Heart right ventricle (tissue), 16 donors: ENCODE measurements around the gene TBXAS1. TPM values are rescaled to one million over a fixed set of nuclear protein-coding genes. Genes with fewer than 3 reads are reported as not detected.

Experiments used
- ATAC-seq, 8 donors: fragments of 200-7000 bp; cut with Tn5 transposase; one replicate each; pipeline ENCODE4 v1.9.1; 2020; ENCODE audit warnings: mild to moderate bottlenecking in 8 of 8, moderate library complexity in 8 of 8, moderate number of reproducible peaks in 1 of 8
- DNase-seq, 2 donors: peaks; one replicate each; pipeline ENCODE4 v3.0.0-alpha.2; 2020
- H3K27ac ChIP-seq, 10 donors: fragments of 200-600 bp; sonication (generic) in 2 of 10; one replicate each; pipeline versions ENCODE4 v1.5.0 to v1.8.0; 2020 to 2022; ENCODE audit warnings: mild to moderate bottlenecking in 3 of 10
- H3K27me3 ChIP-seq, 7 donors: fragments of 200-600 bp; one replicate each; pipeline ENCODE4 v1.8.0; 2021 to 2022; ENCODE audit warnings: mild to moderate bottlenecking in 2 of 7
- H3K36me3 ChIP-seq, 9 donors: fragments of 200-600 bp; sonication (generic) in 1 of 9; one replicate each; pipeline versions ENCODE4 v1.5.0 to v1.8.0; 2020 to 2022; ENCODE audit warnings: mild to moderate bottlenecking in 2 of 9
- H3K4me1 ChIP-seq, 9 donors: fragments of 200-600 bp; sonication (generic) in 1 of 9; one replicate each; pipeline versions ENCODE4 v1.5.0 to v1.8.0; 2020 to 2022; ENCODE audit warnings: mild to moderate bottlenecking in 4 of 9
- H3K4me3 ChIP-seq, 10 donors: fragments of 200-600 bp; sonication (generic) in 2 of 10; one replicate each; pipeline versions ENCODE4 v1.5.0 to v1.8.0; 2020 to 2022; ENCODE audit warnings: mild to moderate bottlenecking in 7 of 10, moderate library complexity in 2 of 10
- H3K9me3 ChIP-seq, 11 donors: fragments of 200-600 bp in 10 of 11; sonication (generic) in 2 of 11; one replicate each; pipeline versions ENCODE4 v1.5.0 to v1.8.0; 2013 to 2022; ENCODE audit warnings: mild to moderate bottlenecking in 2 of 11, control low read depth in 1 of 11, moderate library complexity in 1 of 11
- CTCF ChIP-seq, 9 donors: fragments of 200-600 bp; sonication (generic) in 2 of 9; IDR thresholded peaks; one replicate each; pipeline versions ENCODE4 v1.5.0 to v1.8.0; 2021 to 2022; ENCODE audit warnings: antibody characterized with exemption in 9 of 9, mild to moderate bottlenecking in 5 of 9, moderate library complexity in 1 of 9
- WGBS, 2 donors: extraction: QIAGEN DNeasy Blood & Tissue Kit; methylation state at CpG; one replicate each; pipeline ENCODE4 v1.1.7; 2013; ENCODE audit warnings: inconsistent platforms in 1 of 2; 5-methylcytosine and 5-hydroxymethylcytosine counted together
- intact Hi-C, 10 donors: fragments of 100-400 bp; cut with DNase I; formaldehyde crosslinking; loops; one replicate each; pipeline versions ENCODE4 v1.11.1 to v1.14.2; 2022
- polyA plus RNA-seq, 2 donors: library from polyadenylated mRNA; stranded (reverse); fragments of 200-250 nt; gene quantifications; one replicate each; pipeline ENCODE4 v1.2.3, GENCODE V29; 2013
- total RNA-seq, 10 donors: library from RNA; stranded (reverse); fragmentation: NEBNext Ultra II Directional in 3 of 10; extraction: Animal tissue kit (Norgen Biotek cat#: 25700) in 3 of 10; gene quantifications; one replicate each; pipeline versions ENCODE4 v1.2.1 to v1.2.4, GENCODE V29; 2021 to 2023
- donor health status: Arrhythmogenic right ventricular cardiomyopathy.
- donor health status: ischemic (EF 13 %, LVEDD 7.1; RV severe dilation, severe dysfunction).
- donor health status: healthy with polysubstance abuse.
- donor health status: DM: no; HTN: yes; CAD: no.
- donor health status: DM: no; HTN: no; CAD: no.
- donor health status: ischemic (EF 25% LVEDD 6.9; RV normal size, moderate dysfunction).
- donor health status: ischemic (EF 25% LVEDD 5.7; RV mildly dilated, moderate dysfunction).
- donor health status: healthy.
- donor health status: DM: yes; HTN: yes; CAD: no.
- donor health status: Ischemic cardiomyopathy.
- donor health status: ischemic (EF 35%, LVEDD 5.7; RV mildly dilated, moderate dysfunction).
- donor health status: nonischemic (EF 11% LVEDD 7.7; RV severe dilation, severe dysfunction).
- donor health status: DM: yes; HTN: yes; CAD: no.
- donor health status: PGD.
- donor health status: ischemic (EF 29% LVEDD 5.4; RV normal size, mild dysfunction).
- donor health status: nonischemic (EF 23%, LVEDD 6.1; RV moderate dilation, normal function).

Gene TBXAS1
- total and polyA plus RNA-seq, 12 donors, result 1.7 to 17.7 (median 3.7) TPM

DNA sequence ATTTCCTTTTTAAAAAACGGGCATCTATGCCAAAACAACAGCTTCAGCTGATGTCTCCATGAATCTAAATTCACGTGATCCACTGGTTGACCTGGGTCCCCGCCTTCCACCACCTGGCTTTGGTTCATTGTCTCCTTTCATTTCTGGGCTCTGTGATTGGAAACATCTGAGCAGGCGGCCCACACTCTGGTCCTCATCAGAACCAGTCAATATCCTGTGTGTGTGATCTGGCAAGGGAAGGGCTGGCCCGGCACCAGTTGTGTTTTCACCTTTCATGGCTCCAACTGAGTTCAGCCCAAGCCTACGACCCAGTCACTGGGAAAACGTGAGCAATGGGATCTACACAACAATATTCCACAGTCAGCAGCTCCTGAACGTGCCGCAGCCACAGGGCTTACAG, 187.5 kb downstream of the TBXAS1 start:
- Histone ChIP-seq H3K4me1 (no peaks in the 10 kb centered on the region), H3K9me3 (no peaks in the 10 kb centered on the region), H3K27me3 (no peaks in the 10 kb centered on the region), H3K27ac (no peak overlapping the region), H3K4me3 (no peak overlapping the region), H3K36me3 (peaks cover 0 to 35% (median 0%) of the 10 kb centered on the region in 9 donors)
- ATAC-seq (no peak), DNase-seq (no peak)
- WGBS, 2 donors, result 90 to 91% methylated on average over 9 of the region's 9 CpGs
- intact Hi-C loops, result no loop called here
- TF ChIP-seq CTCF (IDR thresholded peaks at IDR 0.05), result no peak

DNA sequence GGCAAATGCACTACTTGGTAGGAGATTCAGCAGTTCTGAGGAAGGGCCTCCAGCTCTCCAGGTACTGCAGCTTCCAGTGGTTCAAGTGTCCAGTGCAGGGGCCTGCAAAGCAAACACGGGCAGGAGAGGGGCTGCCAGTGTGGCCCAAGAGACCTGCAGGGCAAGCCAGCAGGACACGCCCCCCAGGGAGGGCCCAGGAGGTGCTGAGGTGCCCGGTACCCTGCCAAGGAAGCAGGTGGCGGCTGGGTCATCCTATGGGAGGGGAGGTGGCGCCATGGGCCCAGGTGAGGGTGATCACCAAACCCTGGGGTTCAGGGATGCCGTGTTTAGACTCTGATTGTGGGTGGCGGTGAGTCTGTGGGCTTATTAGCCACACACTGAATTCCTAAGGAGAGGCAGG, 188.0 kb downstream of the TBXAS1 start:
- Histone ChIP-seq H3K27ac (no peak overlapping the region), H3K27me3 (no peaks in the 10 kb centered on the region), H3K9me3 (no peaks in the 10 kb centered on the region), H3K4me1 (no peaks in the 10 kb centered on the region), H3K36me3 (peaks cover 0 to 40% (median 0%) of the 10 kb centered on the region in 9 donors), H3K4me3 (no peak overlapping the region)
- WGBS, 2 donors, result 83 to 88% methylated on average over 7 of the region's 7 CpGs
- intact Hi-C loops, result no loop called here
- DNase-seq, result no peak
- TF ChIP-seq CTCF (IDR thresholded peaks at IDR 0.05), result no peak
- no peak for ATAC-seq

DNA sequence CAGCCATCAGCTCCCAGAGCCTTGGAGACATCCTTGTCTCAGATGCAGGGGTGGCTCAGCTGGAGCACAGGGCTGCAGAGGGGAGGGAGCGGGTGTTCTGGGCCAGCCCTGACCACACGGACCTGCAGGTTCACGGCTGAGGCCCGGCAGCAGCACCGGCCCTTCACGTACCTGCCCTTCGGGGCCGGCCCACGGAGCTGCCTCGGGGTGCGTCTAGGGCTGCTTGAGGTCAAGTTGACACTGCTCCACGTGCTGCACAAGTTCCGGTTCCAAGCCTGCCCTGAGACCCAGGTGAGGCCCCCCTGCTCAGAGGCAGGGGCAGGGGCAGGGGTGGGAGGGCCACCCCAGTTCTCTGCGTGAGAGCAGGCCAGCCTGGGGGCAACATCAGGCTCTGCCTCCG, 188.5 kb downstream of the TBXAS1 start:
- TF ChIP-seq CTCF (IDR thresholded peaks at IDR 0.05), result no peak
- no peak overlapping the region for H3K27ac ChIP-seq
- no peaks in the 10 kb centered on the region for H3K4me1 ChIP-seq
- ATAC-seq, result no peak
- DNase-seq, result no peak
- no peaks in the 10 kb centered on the region for H3K9me3 ChIP-seq
- peaks cover 0 to 42% (median 0%) of the 10 kb centered on the region in 9 donors for H3K36me3 ChIP-seq
- H3K4me3 ChIP-seq, result no peak overlapping the region
- intact Hi-C loops, result no loop called here
- H3K27me3 ChIP-seq, result no peaks in the 10 kb centered on the region
- WGBS, 2 donors, result 85 to 88% methylated on average over 14 to 15 of the region's 15 CpGs

DNA sequence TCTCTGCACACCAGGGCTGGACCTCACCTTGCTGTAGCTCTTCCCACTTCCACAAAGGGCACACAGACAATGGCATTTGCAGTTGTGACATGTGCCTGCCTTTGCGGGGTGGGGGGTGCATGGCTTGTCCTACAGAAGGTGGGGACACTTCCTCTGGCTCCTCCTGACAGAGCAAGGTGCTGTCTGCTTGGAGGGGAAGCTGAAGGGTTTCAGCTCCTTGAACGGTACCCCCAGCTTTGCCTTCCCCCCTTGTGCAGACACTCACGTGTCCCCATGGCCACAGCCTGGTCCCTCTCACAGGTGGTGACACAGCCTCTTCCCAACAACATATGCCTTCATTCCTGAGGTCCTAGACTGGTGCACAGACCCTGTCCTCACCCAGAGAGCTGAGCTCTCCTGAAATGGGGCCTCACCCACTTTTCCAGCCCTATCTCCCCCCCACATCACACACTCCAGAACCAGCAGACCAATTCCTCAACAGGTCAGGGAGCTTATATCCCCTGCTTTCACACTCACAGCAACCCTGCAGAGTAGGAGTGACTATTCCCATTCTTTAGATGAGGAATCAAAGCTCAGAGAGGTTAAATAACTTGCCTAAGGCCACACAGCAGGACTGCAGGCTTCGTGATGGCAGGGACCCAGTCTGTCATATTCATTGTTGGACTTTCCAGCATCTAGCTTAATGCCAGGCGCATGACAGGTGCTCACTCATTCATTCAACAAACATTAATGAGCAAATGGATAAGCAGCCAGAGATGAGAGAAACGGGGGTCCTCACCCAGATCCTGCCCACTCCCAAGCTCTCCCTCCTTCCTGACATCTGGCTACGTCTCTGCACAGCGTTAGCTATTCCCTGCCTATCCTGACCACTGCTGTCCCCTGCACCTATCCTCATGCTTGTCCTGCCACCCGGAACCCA, 189.3 kb downstream of the TBXAS1 start:
- no peak for ATAC-seq
- 82 to 84% methylated on average over 9 of the region's 9 CpGs for WGBS, 2 donors
- peaks cover 0 to 49% (median 0%) of the 10 kb centered on the region in 9 donors for H3K36me3 ChIP-seq

More for the DNA sequence above, 189.3 kb downstream of the TBXAS1 start:
- no peak for TF ChIP-seq CTCF (IDR thresholded peaks at IDR 0.05)
- Histone ChIP-seq H3K9me3 (no peaks in the 10 kb centered on the region), H3K4me3 (no peak overlapping the region), H3K27ac (no peak overlapping the region), H3K27me3 (no peaks in the 10 kb centered on the region), H3K4me1 (no peaks in the 10 kb centered on the region)
- intact Hi-C loops, result no loop called here
- DNase-seq, result no peak
